Aorta (tissue), 5 donors: ENCODE data around the gene ATOSA. TPM values are rescaled to one million over a fixed set of nuclear protein-coding genes. Genes with fewer than 3 reads are reported as not detected.

ENCODE experiments used
- ATAC-seq: fragments of 200-7000 bp; cut with Tn5 transposase; one replicate; pipeline ENCODE4 v1.9.1; 2022; ENCODE audit warnings: moderate library complexity; ENCODE audit not compliant: low FRiP score
- DNase-seq, 2 donors: peaks; one replicate each; pipeline ENCODE4 v3.0.0-alpha.2; 2020
- H3K27ac ChIP-seq, 2 donors: one replicate each; pipeline ENCODE4 v1.5.1; 2013; ENCODE audit warnings: low read length in 2 of 2, mild to moderate bottlenecking in 2 of 2, moderate library complexity in 2 of 2, control low read depth in 1 of 2, inconsistent platforms in 1 of 2, low read depth in 1 of 2
- H3K27me3 ChIP-seq, 2 donors: one replicate each; pipeline ENCODE4 v1.6.1; 2013; ENCODE audit warnings: control low read depth in 1 of 2, low read length in 1 of 2, mild to moderate bottlenecking in 1 of 2, moderate library complexity in 1 of 2; ENCODE audit not compliant: insufficient read depth in 2 of 2, control insufficient read depth in 1 of 2
- H3K36me3 ChIP-seq, 2 donors: one replicate each; pipeline ENCODE4 v1.6.1; 2013; ENCODE audit warnings: control low read depth in 1 of 2, low read length in 1 of 2, mild to moderate bottlenecking in 1 of 2; ENCODE audit not compliant: insufficient read depth in 2 of 2, control insufficient read depth in 1 of 2
- H3K4me1 ChIP-seq, 2 donors: one replicate each; pipeline ENCODE4 v1.6.1; 2013; ENCODE audit warnings: low read length in 2 of 2, control low read depth in 1 of 2, mild to moderate bottlenecking in 1 of 2, moderate library complexity in 1 of 2; ENCODE audit not compliant: insufficient read depth in 2 of 2, control insufficient read depth in 1 of 2
- H3K4me3 ChIP-seq, 2 donors: one replicate each; pipeline ENCODE4 v1.5.1; 2013; ENCODE audit warnings: low read length in 2 of 2, control low read depth in 1 of 2, mild to moderate bottlenecking in 1 of 2
- H3K9me3 ChIP-seq: one replicate; pipeline ENCODE4 v1.6.1; 2013; ENCODE audit warnings: mild to moderate bottlenecking, low read length; ENCODE audit not compliant: control insufficient read depth
- WGBS, 2 donors: extraction: QIAGEN DNeasy Blood & Tissue Kit; methylation state at CpG; one replicate each; pipeline ENCODE4 v1.1.7; 2013; 5-methylcytosine and 5-hydroxymethylcytosine counted together
- intact Hi-C, 2 donors: fragments of 100-400 bp; cut with DNase I; formaldehyde crosslinking; loops; one replicate each; pipeline versions ENCODE4 v1.14.2 to v1.15.0; 2022
- polyA plus RNA-seq, 2 donors: library from polyadenylated mRNA; stranded (reverse); fragments of 200-250 nt; gene quantifications; one replicate each; pipeline ENCODE4 v1.2.3, GENCODE V29; 2013
- total RNA-seq, 2 donors: library from RNA; stranded (reverse); fragmentation: NEBNext Ultra II Directional; extraction: Animal tissue kit (Norgen Biotek cat#: 25700); gene quantifications; one replicate each; pipeline ENCODE4 v1.2.1, GENCODE V29; 2021
- donor health status: healthy with polysubstance abuse.
- donor health status: Bipolar disorder and iron deficiency.
- donor health status: DM: no; HTN: no; CAD: no.
- donor health status: DM: no; HTN: no; CAD: no.
- donor health status: DM: yes; HTN: yes; CAD: no.

The ATOSA gene
- total and polyA plus RNA-seq, 4 donors, result 19.3 to 48.0 (median 40.3) TPM

GRCh38 chr15:52714968-52715367 is 35.8 kb upstream of the ATOSA start:
- DNase-seq, result no peak
- H3K4me1 ChIP-seq, result no peaks in the 10 kb centered on the region
- H3K27me3 ChIP-seq, result peaks cover 0 to 3% of the 10 kb centered on the region in 2 donors
- H3K4me3 ChIP-seq, result no peak overlapping the region
- intact Hi-C loops, result no loop called here
- ATAC-seq, result no peak
- no peaks in the 10 kb centered on the region for H3K36me3 ChIP-seq
- no peaks in the 10 kb centered on the region for H3K9me3 ChIP-seq
- H3K27ac ChIP-seq, result no peak overlapping the region
- 64 to 65% methylated on average over 3 of the region's 3 CpGs for WGBS, 2 donors

DNA sequence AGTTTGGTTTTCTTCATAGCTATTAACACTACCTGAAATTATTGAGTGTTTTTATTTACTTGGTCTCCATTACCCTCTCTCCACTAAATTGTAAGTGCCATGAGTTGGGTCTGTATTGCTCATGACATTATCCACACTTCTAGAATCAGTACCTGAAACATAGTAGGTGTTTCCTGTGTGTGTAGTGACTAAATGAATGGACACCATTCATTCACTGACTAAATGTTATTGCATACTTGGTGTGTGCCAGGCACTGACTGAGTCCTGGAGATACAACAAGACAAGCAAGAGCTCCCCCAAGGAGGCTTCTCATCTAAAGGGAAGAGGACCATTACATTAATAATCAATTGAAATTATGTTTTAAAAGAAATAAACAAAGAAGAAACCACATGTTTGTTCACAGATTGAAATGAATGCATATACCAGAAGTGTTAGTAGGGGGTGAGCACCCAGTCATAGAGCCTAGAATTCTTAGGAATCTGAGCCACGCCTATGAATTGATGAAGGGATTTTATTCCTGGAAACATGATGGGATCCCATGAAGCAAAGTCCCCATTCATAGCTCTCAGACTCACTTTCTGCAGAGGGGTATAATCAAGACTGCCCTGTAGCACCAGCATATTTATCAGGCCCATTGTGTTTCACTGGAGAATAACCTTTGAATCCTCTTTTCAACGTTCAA is 31.7 kb upstream of the ATOSA start:
- no peak overlapping the region for H3K4me3 ChIP-seq
- H3K9me3 ChIP-seq, result no peaks in the 10 kb centered on the region
- ATAC-seq, result no peak
- H3K4me1 ChIP-seq, result no peaks in the 10 kb centered on the region
- WGBS, 2 donors, result 81 to 85% methylated on average over 2 of the region's 2 CpGs
- H3K36me3 ChIP-seq, result no peaks in the 10 kb centered on the region
- peaks cover 0 to 3% of the 10 kb centered on the region in 2 donors for H3K27me3 ChIP-seq
- no peak overlapping the region for H3K27ac ChIP-seq
- DNase-seq, result no peak
- intact Hi-C loops, result no loop called here

GRCh38 chr15:52710050-52710707 is 31.0 kb upstream of the ATOSA start:
- Histone ChIP-seq H3K27ac (no peak overlapping the region), H3K36me3 (no peaks in the 10 kb centered on the region), H3K4me1 (no peaks in the 10 kb centered on the region), H3K9me3 (no peaks in the 10 kb centered on the region), H3K27me3 (peaks cover 0 to 3% of the 10 kb centered on the region in 2 donors), H3K4me3 (no peak overlapping the region)
- 96 to 100% methylated on average over 1 of the region's 1 CpG for WGBS, 2 donors
- ATAC-seq (no peak), DNase-seq (no peak)
- intact Hi-C loops, result no loop called here

DNA sequence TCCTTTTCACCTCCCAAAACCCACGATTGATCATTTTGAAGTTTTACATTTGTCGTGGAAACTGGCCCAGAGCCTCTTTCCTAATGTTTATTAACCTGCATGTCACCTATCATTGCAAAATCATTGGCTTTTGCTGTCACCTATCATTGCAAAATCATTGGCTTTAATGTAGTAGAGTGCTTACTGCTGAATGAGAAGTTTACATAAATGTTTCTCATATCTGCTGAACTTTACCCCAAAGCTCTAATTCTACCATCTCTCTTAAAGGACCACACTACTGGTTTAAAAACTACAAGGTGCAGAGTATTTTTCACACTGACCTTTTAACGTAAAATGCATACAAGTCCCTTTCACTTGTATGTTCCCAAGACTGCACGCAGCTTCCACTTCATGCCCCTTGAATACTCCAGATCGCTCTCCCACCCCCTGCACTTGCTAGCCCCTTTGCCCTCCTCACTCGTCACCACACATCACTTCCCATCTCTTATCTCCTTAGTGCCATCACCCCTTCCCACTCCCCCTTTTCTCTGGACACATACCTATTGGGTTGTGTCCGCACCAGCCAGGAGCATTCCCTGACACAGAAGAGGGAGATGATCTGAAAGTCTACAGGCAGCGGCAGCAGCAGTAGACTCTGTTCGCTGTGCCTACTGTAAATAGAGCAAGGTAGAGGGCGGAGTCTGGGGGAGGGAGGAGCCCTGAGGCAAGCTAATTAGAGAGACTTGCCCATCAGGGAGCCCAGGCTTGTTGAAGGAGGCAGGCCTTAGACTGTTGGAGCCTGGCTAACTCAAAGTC is 30.2 kb upstream of the ATOSA start:
- DNase-seq, result no peak
- Histone ChIP-seq H3K4me3 (no peak overlapping the region), H3K9me3 (no peaks in the 10 kb centered on the region), H3K27ac (no peak overlapping the region), H3K4me1 (no peaks in the 10 kb centered on the region), H3K27me3 (peaks cover 0 to 3% of the 10 kb centered on the region in 2 donors), H3K36me3 (no peaks in the 10 kb centered on the region)
- ATAC-seq, result no peak
- 72 to 74% methylated on average over 10 of the region's 10 CpGs for WGBS, 2 donors
- intact Hi-C loops, result no loop called here

DNA sequence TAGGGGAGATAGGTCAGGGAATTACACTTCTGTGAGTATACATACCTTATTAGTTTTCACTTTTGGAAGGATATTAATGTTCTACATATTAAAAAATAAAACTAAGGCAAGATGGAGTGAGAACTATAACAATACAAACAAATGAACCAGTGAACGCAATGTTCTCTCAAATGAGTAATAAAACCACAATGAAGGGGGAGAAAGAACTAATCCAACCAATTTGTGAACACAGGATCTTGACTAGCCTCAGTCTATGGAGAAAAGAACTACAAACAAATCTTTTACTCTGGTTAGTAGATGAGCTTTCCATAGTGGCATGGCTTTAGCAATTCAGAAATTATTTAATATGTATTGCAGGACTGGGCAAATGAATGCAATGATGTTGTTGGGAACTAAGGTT is 26.9 kb upstream of the ATOSA start:
- intact Hi-C loops, result no loop called here
- H3K9me3 ChIP-seq, result no peaks in the 10 kb centered on the region
- ATAC-seq (no peak), DNase-seq (no peak)
- no peaks in the 10 kb centered on the region for H3K36me3 ChIP-seq
- WGBS, 2 donors, result 71 to 84% methylated on average over 1 of the region's 1 CpG
- no peak overlapping the region for H3K27ac ChIP-seq
- H3K4me1 ChIP-seq, result no peaks in the 10 kb centered on the region
- peaks cover 0 to 3% of the 10 kb centered on the region in 2 donors for H3K27me3 ChIP-seq
- H3K4me3 ChIP-seq, result no peak overlapping the region

DNA sequence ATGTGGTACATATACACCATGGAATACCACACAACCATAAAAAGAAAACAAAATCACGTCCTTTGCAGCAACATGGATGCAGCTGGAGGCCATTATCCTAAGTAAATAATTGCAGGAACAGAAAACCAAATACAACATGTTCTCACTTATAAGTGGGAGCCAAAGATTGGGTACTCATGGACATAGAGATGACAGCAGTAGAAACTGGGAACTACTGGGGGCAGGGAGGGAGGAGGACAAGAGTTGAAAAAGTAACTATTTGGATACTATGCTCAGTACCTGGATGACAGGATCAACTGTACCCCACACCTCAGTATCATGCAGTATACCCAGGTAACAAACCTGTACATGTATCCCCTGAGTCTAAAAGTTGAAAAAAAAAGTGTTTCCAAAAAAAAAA is 23.2 kb upstream of the ATOSA start:
- H3K9me3 ChIP-seq, result no peaks in the 10 kb centered on the region
- H3K27me3 ChIP-seq, result no peaks in the 10 kb centered on the region
- intact Hi-C loops, result no loop called here
- ATAC-seq (no peak), DNase-seq (no peak)
- WGBS, 2 donors, result 69 to 82% methylated on average over 1 of the region's 1 CpG
- no peak overlapping the region for H3K27ac ChIP-seq
- H3K4me3 ChIP-seq, result no peak overlapping the region
- no peaks in the 10 kb centered on the region for H3K36me3 ChIP-seq
- H3K4me1 ChIP-seq, result no peaks in the 10 kb centered on the region

GRCh38 chr15:52699457-52699856 is 20.3 kb upstream of the ATOSA start:
- DNase-seq (no peak), ATAC-seq (no peak)
- Histone ChIP-seq H3K4me3 (no peak overlapping the region), H3K27me3 (no peaks in the 10 kb centered on the region), H3K36me3 (no peaks in the 10 kb centered on the region), H3K27ac (no peak overlapping the region), H3K4me1 (no peaks in the 10 kb centered on the region), H3K9me3 (no peaks in the 10 kb centered on the region)
- WGBS, 2 donors, result 86 to 95% methylated on average over 3 of the region's 3 CpGs
- intact Hi-C loops, result no loop called here

DNA sequence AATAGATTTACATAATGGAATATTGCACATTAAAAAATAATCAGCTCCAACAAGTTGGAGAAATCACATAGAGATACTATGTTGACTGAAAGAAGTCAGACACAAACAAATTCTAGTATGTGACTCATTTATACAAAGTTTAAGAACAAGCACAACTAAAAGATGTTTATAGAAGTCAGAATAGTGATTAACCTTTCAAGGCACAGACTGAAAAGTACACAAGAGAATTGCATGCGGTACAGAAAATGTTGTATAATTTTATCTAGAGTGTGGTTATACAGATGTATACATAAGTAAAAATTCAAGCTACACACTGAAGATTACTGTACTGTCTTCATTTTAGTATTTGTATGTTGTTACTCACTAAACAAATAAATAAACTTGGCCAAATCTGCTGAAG is 19.3 kb upstream of the ATOSA start:
- Histone ChIP-seq H3K27ac (no peak overlapping the region), H3K36me3 (no peaks in the 10 kb centered on the region), H3K27me3 (no peaks in the 10 kb centered on the region), H3K4me3 (no peak overlapping the region), H3K9me3 (no peaks in the 10 kb centered on the region), H3K4me1 (no peaks in the 10 kb centered on the region)
- WGBS, 2 donors, result 0% methylated on average over 1 of the region's 1 CpG
- intact Hi-C loops, result no loop called here
- ATAC-seq, result no peak
- DNase-seq, result no peak
